HG02840 (cell line): ENCODE results near the gene FCAMR.
"Not testable (repeated sequence)": the region's sequence is repeated elsewhere in the genome, so short reads cannot be mapped to it uniquely, and the experiment has no call there.

Experiments
- ATAC-seq: cut with Tn5 transposase; IDR thresholded peaks from one replicate; pipeline ENCODE4 v1.9.1; 2021; ENCODE audit warnings: mild to moderate bottlenecking, moderate library complexity, moderate number of reproducible peaks; ENCODE audit not compliant: unreplicated experiment, low FRiP score

Gene FCAMR

DNA sequence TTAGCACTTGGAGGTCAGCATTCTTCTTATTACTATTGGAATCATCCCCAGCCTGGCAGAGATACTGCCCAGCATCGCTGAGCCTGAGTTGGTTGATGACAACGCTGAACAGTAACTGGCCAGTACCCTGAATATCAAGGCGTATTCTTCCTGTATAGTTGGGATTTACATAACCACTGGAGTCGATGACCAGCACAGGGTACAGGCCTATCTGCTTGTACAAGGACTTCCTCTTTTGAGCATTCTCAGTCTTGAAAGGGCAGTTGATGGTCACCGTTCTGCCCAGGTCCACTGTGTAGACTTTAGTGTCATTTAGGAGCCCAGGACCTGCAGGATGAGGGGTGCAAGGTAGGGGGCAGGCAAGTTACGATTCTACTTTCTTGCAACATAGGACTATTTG is 32.8 kb downstream of the FCAMR start:
- ATAC-seq: no peak

DNA sequence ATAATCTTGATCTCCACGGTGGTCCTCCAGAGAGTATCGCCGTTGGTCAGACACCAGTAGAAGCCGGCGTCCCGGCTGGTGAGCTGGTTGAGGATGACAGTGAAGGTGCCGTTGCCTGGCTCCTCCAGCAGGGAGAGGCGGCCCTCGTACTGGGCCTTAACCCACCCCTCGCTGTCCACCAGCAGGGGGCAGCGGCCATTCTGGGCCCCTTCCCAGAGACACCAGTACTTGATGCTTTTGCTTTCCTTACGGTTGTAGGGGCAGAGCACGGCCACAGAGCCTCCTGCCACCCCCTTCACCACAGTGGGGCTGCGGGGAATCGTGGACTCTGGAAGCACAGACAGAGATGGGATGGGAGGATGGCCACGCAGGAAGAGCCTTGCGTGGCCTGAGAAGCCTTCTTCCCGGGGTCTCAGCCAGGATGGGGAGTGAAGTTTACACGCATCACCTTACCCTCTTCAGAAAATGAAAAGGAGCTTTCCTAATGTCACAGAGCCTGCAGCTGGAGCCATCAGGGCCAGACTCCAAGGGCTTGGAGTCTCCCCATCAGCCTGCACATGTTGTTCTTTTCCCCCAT is 34.7 kb downstream of the FCAMR start:
- no peak for ATAC-seq

DNA sequence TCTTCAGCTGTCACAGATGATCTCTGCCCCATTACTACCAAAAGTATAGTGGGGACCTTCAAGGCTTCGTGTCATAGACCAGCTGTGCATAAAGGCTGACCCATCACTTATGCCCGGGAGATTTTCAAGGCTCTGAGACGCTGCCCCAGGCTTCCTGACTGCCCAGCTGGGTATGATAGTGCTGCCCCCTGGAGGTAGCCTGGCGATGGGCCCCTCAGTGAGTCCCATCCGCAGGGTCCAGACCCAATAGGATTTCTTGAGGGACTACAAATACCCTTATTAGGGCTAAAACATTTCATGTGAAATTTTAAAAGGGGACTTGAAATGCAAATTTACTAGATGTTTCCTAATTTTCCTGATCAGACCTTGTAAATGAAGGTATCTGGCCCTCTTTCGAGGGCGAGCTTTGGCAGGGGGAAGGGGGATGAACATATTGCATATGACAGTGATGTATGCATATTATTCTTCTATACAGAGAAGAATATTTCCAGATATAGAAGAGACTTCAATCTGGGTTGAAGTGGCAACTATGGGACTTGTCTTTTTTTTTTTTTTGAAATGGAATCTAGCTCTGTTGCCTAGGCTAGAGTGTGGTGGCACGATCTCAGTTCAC is 36.8 kb downstream of the FCAMR start:
- ATAC-seq: no peak

DNA sequence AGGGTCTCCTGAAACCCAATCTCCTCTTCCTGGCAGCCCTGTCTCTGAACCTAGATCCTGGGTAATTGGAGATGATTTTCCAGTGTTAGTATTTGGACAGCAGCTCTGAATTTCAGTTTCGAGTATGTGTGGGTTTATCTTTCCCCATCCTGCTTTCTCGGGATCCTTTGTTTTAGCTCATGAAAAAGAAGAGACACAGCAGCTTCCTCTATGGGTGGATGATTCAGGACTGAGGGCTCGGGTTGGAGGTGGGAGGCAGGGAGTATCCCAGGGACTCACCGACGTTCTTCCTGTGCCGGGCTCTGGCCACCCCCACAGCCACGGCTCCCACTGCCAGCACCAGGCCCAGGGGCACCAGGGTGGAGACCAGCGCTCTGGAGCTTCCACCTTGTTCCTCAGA is 38.1 kb downstream of the FCAMR start:
- ATAC-seq: no peak

DNA sequence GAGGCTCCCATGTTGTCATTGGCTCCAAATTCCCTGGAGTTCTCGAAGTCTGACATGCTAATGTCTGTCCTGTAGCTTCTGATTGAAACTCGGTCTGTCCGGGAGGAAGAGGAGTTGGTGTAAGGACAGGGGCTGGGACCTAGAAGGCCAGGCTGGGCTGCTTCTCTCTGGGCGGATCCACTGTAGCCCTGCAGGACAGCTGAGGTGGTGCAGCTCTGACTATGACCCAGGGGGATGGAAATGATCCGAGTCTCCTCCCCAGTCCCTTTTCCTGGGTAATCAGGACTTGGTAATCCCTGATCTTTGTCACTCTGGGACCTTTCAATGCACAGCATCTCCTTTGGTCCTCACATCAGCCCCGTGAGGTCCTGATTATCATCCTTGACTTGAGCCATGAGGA is 38.6 kb downstream of the FCAMR start:
- ATAC-seq: no peak

DNA sequence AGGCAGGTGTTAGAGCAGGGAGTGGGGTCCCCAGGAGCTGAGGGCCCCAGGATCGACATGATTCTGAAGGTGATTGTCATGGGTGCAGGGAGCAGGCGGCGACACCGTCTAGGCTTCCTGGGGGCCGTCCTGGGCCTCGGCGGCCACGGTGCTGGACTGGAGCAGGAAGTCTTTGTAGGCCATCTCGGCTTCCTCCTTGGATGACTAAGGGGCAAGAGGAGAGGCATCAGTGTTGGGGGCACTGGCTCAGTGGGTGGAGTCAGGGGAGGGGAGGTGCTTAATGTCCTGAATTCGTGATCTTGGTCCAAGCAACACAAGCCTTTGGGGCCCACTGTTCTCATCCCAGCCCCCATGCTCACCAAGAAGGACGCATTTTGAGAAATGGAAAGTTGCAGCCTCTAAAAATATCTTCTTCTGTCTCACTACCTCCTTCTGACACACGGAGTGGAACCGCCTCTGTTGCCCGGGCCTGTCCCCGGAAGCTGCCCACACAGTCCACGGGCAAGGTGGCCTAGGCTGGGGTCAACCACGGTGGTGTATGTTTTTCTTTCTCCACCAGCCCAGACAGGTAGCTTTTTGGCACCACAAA is 40.0 kb downstream of the FCAMR start:
- ATAC-seq: peak; percentile 60

DNA sequence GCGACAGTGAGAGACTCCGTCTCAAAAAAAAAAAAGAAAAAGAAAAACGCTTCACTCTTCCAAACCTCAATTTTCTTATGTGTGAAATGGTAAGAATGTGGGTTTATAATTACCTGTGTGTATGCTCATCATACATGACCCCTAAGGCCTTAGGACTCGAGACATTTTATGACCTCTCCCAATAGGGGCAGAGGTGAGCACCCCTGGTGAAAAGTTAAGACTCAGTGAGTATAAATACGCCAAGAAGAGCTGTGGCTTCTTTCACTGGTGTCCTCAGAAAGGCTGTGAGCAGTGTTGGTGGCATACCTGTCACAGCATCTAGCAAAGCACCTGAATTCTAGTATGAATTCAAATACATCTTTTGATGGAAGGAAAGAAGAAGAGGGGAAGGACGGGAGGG is 40.7 kb downstream of the FCAMR start:
- ATAC-seq: no peak

DNA sequence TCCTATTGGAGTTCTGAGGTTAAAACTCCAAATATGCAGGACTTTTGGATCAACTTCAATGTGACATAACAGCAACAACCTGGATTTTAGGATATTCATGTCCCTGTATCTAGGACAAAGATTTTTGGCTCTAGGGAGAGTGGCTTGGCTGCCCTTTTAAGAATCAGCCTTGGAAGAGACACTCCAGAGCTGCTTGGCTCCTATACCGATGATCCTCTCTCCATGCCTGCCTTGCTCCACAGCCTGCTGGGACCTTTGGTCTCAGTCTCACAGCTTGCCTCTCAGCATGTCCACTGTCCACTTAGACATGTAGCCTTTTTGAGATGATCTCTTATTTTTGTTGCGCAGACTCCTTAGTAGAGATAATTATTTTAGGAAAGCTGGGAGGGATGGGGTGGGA is 44.0 kb downstream of the FCAMR start:
- ATAC-seq: no peak

DNA sequence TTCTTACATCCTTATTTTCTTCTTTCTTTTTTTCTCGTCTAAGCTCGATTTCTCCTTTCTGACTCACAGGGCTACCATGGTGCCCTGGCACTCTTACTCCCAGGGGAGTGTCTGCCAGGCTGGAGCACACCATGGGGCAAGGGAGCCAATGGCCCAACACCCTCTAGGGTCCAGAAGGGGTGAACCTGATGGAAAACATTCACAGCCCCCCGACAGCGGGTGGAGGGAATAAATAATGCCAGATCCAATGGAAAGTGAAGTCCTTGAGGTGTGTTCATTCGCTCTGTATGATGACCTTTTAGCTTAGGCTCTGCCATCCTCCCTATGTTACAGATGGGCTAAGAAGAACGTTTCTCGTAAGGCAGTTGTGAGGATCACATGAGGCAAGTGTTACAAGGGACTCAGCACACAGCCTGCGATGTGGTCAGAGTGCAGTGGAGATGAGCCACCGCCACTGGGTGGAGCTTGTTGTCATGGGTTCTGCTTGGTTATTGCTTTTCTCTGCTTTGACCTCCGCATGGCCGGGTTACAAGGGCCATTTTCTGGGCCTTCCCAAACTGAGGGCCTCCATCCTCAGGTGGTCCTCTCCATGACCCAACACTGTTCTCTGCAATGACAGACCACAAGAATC is 45.0 kb downstream of the FCAMR start:
- peak; percentile 45 for ATAC-seq

DNA sequence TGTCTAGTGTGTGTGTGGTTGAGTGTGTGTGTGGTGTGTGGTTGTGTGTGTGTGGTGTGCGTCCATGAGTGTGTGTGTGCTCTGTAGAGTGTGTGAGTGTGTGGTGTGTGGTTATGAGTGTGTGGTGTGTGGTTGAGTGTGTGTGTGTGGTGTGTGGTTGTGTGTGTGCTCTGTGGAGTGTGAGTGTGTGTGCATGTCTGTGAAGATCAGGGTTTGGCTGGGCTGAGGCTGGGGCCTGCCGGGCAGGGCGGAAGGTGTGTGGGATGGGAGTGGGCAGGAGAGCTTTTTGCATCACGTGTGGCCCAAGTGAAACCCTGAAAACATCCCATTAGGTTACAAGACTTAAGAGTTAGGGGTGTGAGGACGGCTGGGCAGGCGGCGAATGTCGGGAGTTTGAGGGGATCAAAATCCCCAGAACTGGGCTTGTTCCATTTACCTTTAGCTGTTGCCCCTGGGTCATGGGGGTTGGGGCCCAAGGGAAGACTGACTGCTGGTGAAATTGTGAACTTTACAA is 45.6 kb downstream of the FCAMR start:
- peak; percentile 11 for ATAC-seq

DNA sequence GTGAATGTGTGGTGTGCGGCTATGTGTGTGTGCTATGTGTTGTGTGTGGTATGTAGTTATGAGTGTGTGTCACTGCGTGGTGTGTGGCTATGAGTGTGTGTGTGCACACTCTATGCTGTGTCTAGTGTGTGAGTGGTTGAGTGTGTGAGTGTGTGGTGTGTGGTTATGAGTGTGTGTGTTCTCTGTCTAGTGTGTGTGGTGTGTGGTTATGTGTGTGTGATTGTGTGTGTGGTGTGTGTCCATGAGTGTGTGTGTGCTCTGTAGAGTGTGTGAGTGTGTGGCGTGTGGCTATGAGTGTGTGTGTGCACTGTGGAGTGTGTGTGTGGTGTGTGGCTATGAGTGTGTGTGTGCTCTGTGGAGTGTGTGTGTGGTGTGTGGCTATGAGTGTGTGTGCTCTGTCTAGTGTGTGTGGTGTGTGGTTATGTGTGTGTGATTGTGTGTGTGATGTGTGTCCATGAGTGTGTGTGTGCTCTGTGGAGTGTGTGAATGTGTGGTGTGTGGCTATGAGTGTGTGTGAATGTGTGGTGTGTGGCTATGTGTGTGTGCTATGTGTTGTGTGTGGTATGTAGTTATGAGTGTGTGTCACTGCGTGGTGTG is 46.2 kb downstream of the FCAMR start:
- ATAC-seq: not testable (repeated sequence)

DNA sequence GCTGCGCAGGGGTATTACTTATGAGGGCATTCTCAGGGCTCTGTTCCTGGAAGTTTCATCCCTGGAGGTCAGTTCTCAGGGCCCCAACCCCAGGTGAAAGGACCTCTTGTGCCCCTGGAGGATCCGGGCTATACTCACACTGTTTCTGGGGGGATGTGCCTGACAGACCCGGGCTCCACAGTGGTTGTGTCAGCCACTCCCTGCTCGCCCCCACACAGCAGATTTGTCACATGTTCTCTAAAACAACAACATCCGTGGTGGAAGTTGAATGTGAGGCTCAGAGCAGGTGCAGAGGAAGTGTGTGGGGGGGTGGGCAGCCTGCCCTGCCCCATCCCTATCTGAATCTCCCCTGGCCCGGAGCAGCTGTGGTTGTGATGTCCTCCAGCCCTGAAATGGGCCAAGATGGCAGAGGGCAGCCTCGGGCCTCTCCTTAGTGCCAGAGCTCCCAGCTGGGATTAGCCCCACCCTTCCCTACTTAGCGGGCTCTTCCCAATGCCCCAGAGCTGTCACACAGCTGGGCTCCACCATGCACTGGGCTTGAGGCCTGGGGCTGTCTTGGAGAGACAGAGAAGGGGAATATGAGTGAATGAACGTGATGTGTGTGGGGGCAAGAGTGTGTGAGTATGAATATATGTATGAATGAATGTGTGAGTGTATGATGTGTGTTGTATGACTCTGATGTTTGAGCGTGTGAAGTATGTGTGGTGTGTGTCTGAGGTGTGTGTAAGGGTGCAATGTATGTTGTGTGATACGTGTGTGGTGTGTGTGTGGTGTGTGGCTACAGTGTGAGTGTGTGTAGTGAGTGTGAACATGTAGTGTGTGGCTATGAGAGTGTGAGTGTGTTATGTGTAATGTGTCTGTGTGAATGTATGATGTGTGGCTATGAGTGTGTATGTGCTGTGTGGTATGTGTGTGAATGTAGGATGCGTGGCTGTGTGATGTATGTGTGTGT is 47.0 kb downstream of the FCAMR start:
- ATAC-seq: peak; percentile 47

DNA sequence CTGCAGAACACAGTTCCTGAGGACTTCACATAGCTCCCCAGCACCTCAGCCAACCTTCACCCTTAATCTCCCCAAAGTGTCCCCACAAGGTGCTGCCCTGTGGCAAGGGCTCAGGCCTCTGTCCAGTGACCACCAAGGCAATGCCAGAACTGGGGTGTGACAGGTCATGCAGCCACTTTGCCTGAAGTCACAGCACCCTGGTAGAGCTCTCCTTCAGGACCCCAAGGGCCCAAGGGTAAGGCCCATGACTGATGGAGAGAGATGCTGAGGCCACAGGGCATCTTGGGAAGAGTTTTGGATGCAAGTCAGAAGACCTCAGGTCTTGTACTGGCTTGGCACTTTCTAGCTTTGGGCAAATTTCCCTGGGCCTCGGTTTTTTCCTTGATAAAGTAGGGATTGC is 47.7 kb downstream of the FCAMR start:
- no peak for ATAC-seq

DNA sequence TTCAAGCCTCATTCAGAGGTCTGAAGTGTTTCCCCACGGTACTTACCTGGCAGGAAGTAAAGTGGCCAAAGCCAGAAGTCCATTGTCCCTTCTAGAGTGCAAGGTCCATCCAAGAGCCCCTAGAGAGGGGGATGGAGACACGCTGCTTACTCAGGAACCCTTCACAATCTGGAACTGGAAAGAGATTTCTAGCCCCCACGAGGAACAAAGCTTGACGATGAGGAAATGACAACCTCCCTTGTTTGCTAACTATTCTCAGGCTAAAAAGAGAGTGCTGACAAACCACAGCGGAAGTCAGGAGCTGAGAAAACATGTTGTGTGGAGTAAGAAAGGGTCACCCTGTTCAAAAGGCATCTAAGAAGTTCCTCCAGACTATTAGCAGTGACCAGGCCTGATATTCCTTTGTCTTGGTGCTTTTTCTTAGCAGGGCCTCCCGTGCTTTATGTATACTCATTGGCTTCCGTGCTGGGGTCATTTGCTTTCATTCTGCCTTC is 48.4 kb downstream of the FCAMR start, which contains the start of gene FCMR:
FCMR (minus strand) TSS at position 170 of the 494 bp plus-strand sequence; CDS start at position 83, 87 bp downstream.
- ATAC-seq: peak; percentile 34

DNA sequence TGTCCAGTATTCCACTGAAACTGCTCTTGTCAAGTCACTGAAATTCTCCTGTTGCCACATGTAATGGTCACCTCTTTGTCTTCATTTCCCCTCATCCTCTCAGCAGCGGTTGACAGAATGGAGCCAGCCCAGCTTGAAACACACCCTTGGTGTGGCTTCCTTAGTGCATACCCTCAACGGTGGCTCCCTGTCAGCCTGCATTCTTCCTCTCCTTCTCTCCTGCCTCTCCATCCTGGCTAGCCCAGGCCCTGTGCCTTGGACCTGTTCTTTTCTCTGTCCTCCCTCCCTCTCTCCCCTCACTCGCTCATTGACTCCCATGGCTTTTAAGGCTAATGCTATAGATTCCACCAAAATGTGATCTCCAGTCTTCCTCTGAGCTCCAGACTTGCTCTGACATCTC is 52.2 kb downstream of the FCAMR start:
- no peak for ATAC-seq

DNA sequence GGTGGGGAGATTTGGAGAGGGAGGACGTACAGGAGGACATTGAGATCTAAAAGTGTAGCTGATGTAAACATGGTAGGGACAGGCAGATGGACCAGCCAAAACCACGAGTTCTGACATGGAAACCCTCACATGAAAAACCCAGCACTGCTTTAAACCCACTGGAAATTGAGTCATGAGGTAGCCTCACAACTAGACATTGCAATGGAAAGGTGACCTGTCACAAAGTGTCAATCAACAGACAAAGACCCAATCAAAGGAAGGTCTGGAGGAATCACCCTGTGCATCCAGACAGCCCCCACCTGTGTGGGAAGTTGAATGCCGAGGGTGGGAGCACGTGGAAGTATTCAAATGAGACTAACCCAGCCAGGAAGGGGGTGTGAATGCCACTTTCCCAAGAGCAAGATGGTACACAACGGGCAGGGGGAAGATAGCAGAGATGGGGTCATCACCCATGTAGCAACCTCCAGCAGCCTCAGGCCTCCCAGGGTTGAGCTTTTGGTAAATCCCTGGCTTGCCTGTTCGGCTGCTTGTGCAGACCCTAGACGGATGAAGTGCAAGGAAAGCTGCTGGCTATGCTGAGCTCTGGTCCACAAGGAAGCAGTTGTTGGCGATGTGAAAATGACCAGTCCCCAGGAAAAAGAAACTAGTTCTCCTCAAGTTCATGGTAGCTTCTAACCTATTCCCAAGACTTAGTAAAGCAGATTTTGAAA is 54.1 kb downstream of the FCAMR start:
- ATAC-seq: no peak

DNA sequence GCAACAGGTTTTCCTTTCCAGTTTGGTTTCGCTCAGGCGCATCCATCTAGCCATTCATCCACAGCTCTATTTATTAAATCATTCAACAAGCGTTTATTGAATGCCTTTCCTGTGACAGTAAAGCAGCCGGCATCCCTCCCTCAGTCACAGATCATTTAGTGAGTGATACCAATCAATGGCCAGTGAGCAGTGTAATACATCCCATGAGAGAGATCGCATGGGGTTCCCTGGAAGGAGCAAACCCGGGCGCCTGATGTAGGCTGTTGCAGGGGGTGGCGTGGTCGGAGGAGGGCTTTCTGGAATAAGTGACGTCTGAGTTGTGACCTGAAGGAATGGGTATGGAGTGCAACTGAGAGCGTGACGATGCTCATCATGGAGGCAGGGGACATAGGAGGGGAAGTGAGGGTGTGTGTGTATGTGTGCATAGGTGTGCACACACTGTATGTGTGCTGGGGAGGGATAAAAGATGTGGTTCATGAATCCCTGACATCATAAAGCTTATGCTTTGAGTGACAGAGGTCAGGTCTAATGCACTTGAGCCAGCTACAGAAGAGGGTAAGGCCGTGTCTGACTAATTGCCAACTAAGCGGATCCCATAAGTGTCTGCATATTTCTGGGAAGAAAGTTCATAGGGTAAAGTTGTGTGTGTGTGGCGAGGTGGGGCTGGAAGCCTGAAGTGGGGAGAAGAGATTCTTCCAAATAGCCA is 55.1 kb downstream of the FCAMR start:
- no peak for ATAC-seq

DNA sequence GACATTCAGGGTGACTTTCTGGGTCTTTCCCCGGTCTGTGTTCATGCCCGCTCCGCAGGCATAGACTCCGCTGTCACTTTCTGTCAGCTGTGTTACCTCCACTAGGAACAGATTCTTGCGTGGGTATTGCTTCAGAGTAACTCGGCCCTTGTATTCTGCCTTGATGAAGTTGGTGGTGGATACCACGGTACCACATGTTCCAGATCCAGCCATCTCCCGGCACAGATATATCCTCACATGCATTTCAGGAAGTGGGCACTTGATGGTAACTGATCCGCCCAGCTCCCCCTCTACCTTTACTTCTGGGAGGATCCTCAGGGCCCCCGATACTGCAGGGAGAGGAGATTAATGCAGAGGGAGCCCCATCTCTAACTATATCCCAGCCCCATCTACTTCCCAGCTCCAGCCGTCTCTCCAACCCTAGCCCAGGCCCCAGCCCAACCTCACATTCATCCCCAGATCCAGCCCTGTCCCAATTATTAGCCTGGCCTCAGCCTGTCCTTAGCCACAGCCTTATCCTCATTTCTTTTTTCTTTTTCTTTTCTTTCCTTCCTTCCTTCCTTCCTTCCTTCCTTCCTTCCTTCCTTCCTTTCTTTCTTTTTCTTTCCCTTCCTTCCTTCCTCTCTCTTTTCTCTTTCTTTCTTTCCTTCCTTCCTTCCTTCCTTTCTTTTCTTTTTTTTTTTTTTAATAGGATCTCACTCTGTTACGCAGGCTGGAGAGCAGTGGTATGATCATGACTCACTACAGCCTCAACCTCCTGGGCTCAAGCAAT is 56.3 kb downstream of the FCAMR start:
- no peak for ATAC-seq
